Central memory CD8-positive, alpha-beta T cell (primary cell): Measurements from ENCODE around the gene CEP112.

Experiments used
- ATAC-seq: fragments of 150-1000 bp; cut with Tn5 transposase; replicated peaks from 2 replicates; pipeline ENCODE4 v1.10.0; 2022; ENCODE audit warnings: mild to moderate bottlenecking, moderate FRiP score, moderate number of reproducible peaks; ENCODE audit not compliant: poor library complexity, severe bottlenecking; ENCODE audit errors: extremely low read depth
- DNase-seq, 2 donors: peaks; one replicate each; pipeline ENCODE4 v3.0.0; 2021; ENCODE audit warnings: low spot score in 2 of 2
- H3K27ac Mint-ChIP-seq: one replicate; pipeline ENCODE4 v1.8.0; 2022; ENCODE audit warnings: low read depth, mild to moderate bottlenecking, moderate library complexity, mixed read lengths
- H3K27me3 Mint-ChIP-seq: one replicate; pipeline ENCODE4 v1.8.0; 2022; ENCODE audit warnings: mixed read lengths
- H3K36me3 Mint-ChIP-seq: one replicate; pipeline ENCODE4 v1.8.0; 2022; ENCODE audit warnings: mild to moderate bottlenecking, moderate library complexity, mixed read lengths; ENCODE audit not compliant: insufficient read depth
- H3K4me1 Mint-ChIP-seq: one replicate; pipeline ENCODE4 v1.8.0; 2022; ENCODE audit warnings: mixed read lengths
- H3K4me3 Mint-ChIP-seq: one replicate; pipeline ENCODE4 v1.8.0; 2022; ENCODE audit warnings: mild to moderate bottlenecking, moderate library complexity, mixed read lengths
- H3K9me3 Mint-ChIP-seq: one replicate; pipeline ENCODE4 v1.8.0; 2022; ENCODE audit warnings: mixed read lengths

Gene CEP112

DNA sequence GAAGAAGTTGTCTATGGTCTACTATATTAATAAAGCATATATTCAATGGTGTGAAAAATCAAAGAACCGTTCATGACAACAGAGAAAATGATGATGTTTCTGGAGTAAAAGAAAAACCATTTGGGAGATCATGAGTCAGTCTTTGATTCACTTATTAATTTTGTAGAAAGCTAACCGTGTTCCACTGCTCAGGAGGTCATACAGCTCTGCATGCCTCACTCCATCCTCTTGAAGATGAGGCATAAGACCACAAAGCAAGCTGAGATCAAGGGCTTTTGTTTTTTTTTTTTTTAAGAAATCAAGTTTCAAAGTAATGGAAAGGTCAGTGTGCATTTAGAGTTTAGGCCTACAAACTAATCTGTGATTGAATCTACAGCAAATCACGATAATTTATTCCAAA lies 206.4 kb downstream of the CEP112 start:
- Mint-ChIP-seq H3K27ac (no peak overlapping the region), H3K4me1 (no peaks in the 10 kb centered on the region), H3K9me3 (peaks cover 16% of the 10 kb centered on the region), H3K4me3 (no peak overlapping the region), H3K36me3 (no peaks in the 10 kb centered on the region), H3K27me3 (peaks cover 34% of the 10 kb centered on the region)
- DNase-seq: no peak
- no peak for ATAC-seq

DNA sequence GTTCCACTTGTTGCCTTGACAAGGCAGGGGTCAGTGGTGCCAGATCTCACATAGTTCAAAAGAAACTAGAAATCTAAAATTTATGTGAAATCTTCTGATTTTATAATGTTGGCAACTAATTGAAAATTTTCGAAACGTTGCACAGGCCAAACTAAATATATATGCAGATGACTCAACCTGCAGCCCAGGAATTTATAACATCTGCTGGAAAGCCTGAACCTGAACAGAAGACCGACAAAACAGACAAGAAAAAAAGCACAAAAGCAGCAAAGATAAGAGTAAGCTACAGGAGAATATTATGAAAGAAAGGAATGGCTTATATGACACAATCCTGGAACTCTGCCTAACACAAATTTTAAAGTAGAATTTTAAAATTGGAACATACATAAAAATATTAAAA lies 207.6 kb downstream of the CEP112 start:
- peaks cover 35% of the 10 kb centered on the region for H3K27me3 Mint-ChIP-seq
- no peak overlapping the region for H3K4me3 Mint-ChIP-seq

GRCh38 chr17:65978871-65979270 lies 213.1 kb downstream of the CEP112 start:
- peaks cover 37% of the 10 kb centered on the region for H3K27me3 Mint-ChIP-seq
- H3K9me3 Mint-ChIP-seq: no peaks in the 10 kb centered on the region
- no peaks in the 10 kb centered on the region for H3K4me1 Mint-ChIP-seq
- H3K36me3 Mint-ChIP-seq: no peaks in the 10 kb centered on the region
- no peak overlapping the region for H3K4me3 Mint-ChIP-seq
- ATAC-seq (no peak), DNase-seq (no peak)
- H3K27ac Mint-ChIP-seq: no peak overlapping the region

More for the DNA sequence above, 207.6 kb downstream of the CEP112 start:
- ATAC-seq: no peak
- no peak for DNase-seq
- Mint-ChIP-seq H3K4me1 (no peaks in the 10 kb centered on the region), H3K36me3 (no peaks in the 10 kb centered on the region), H3K27ac (no peak overlapping the region), H3K9me3 (peaks cover 16% of the 10 kb centered on the region)

GRCh38 chr17:65977041-65977440 lies 214.9 kb downstream of the CEP112 start:
- Mint-ChIP-seq H3K9me3 (no peaks in the 10 kb centered on the region), H3K27ac (no peak overlapping the region), H3K4me3 (no peak overlapping the region), H3K27me3 (peaks cover 28% of the 10 kb centered on the region), H3K4me1 (no peaks in the 10 kb centered on the region), H3K36me3 (no peaks in the 10 kb centered on the region)
- ATAC-seq: no peak
- no peak for DNase-seq

GRCh38 chr17:65975878-65976277 lies 216.1 kb downstream of the CEP112 start:
- H3K4me1 Mint-ChIP-seq: no peaks in the 10 kb centered on the region
- no peak overlapping the region for H3K27ac Mint-ChIP-seq
- peaks cover 24% of the 10 kb centered on the region for H3K27me3 Mint-ChIP-seq
- no peak overlapping the region for H3K4me3 Mint-ChIP-seq
- DNase-seq (no peak), ATAC-seq (no peak)
- no peaks in the 10 kb centered on the region for H3K36me3 Mint-ChIP-seq
- no peaks in the 10 kb centered on the region for H3K9me3 Mint-ChIP-seq

DNA sequence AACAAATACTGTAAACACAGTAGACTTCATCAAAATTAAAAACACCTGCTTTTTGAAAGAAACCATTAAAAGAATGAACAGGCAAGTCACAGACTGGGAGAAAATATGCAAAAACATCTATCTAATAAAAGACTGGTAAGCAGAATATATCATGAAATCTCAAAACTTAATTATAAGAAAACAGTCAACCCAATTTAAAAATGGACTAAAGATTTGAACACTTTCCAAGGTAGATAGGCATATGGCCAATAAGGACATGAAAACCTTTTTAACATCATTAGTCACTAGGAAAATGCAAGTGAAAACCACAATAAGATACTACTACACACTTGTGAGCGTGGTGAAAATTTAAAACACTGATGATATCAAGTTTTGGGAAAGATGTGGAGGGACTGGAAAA lies 218.7 kb downstream of the CEP112 start:
- ATAC-seq (no peak), DNase-seq (no peak)
- no peak overlapping the region for H3K27ac Mint-ChIP-seq
- H3K27me3 Mint-ChIP-seq: peaks cover 20% of the 10 kb centered on the region
- no peak overlapping the region for H3K4me3 Mint-ChIP-seq
- H3K36me3 Mint-ChIP-seq: no peaks in the 10 kb centered on the region
- H3K9me3 Mint-ChIP-seq: no peaks in the 10 kb centered on the region
- H3K4me1 Mint-ChIP-seq: no peaks in the 10 kb centered on the region

DNA sequence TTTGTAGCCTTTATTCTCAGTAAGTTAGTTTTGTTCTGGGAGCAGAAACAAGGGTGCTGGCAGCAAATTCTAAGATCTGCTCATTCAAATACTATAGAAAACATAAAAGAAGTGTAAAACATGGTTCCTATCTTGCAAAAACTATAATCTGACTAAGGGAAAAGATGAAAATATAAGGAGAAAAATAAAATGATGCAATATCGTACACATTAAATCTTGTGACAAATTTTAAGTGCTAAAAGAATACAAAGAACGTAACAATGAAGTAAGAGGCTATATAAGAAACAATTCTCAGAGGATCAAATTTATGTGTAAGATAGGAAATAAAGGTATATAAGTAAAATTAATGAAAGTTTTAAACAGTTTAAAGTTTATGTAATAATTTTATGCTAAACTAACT lies 224.6 kb downstream of the CEP112 start:
- no peaks in the 10 kb centered on the region for H3K36me3 Mint-ChIP-seq
- DNase-seq: no peak
- no peak overlapping the region for H3K27ac Mint-ChIP-seq
- H3K4me3 Mint-ChIP-seq: no peak overlapping the region
- no peak for ATAC-seq
- peaks cover 18% of the 10 kb centered on the region for H3K27me3 Mint-ChIP-seq
- no peaks in the 10 kb centered on the region for H3K4me1 Mint-ChIP-seq
- peaks cover 6% of the 10 kb centered on the region for H3K9me3 Mint-ChIP-seq

- Mint-ChIP-seq H3K4me3 (no peak overlapping the region), H3K4me1 (no peaks in the 10 kb centered on the region), H3K27me3 (peaks cover 19% of the 10 kb centered on the region), H3K9me3 (peaks cover 6% of the 10 kb centered on the region), H3K36me3 (no peaks in the 10 kb centered on the region), H3K27ac (no peak overlapping the region)
- DNase-seq (no peak), ATAC-seq (no peak)
These were observed 225.7 kb downstream of the CEP112 start for GRCh38 chr17:65966072-65966695.

- no peak overlapping the region for H3K27ac Mint-ChIP-seq
- DNase-seq: no peak
- peaks cover 6% of the 10 kb centered on the region for H3K9me3 Mint-ChIP-seq
- peaks cover 19% of the 10 kb centered on the region for H3K27me3 Mint-ChIP-seq
- H3K36me3 Mint-ChIP-seq: no peaks in the 10 kb centered on the region
- no peak for ATAC-seq
- H3K4me1 Mint-ChIP-seq: no peaks in the 10 kb centered on the region
- H3K4me3 Mint-ChIP-seq: no peak overlapping the region
These were observed 228.8 kb downstream of the CEP112 start for GRCh38 chr17:65963179-65963578.

DNA sequence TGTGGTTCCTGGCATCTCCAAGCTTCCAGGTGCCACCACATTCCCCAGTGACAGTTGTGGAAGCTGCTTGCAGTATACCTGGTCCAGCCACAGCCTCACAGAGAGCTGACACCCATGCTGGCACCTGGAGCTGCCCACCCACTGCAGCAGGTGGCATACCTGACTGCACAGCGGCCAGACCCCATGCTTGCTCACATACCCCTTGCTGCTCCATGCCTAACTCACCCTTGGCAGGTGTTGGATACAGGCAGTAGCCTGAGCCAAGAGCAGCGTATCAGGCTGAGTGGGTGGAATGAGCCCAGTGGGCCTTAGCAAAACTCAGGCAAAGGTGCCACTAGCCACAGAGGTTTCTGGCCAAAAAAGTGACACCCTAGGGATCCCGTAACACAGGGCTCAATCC lies 232.3 kb downstream of the CEP112 start:
- no peak overlapping the region for H3K4me3 Mint-ChIP-seq
- DNase-seq (no peak), ATAC-seq (no peak)
- no peak overlapping the region for H3K27ac Mint-ChIP-seq
- H3K27me3 Mint-ChIP-seq: peaks cover 8% of the 10 kb centered on the region
- H3K36me3 Mint-ChIP-seq: no peaks in the 10 kb centered on the region
- peaks cover 6% of the 10 kb centered on the region for H3K9me3 Mint-ChIP-seq
- H3K4me1 Mint-ChIP-seq: no peaks in the 10 kb centered on the region

DNA sequence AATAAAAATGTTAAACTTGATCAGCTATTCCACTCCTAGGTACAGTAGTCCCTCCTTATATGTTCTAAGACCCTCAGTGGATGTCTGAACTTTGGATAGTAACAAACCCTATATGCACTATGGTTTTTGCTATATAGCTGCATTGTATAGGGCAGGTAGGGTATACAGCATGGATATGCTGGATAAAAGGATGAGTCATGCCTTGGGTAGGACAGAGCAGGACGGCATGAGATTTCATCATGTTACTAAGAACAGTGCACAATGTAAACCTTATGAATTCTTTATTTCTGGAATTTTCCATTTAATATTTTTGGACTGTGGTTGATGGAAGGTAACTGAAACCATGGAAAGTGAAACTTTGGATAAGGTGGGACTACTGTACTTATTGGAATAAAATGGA lies 235.1 kb downstream of the CEP112 start:
- no peaks in the 10 kb centered on the region for H3K36me3 Mint-ChIP-seq
- no peak overlapping the region for H3K4me3 Mint-ChIP-seq
- H3K27ac Mint-ChIP-seq: no peak overlapping the region

GRCh38 chr17:65954148-65954449 lies 237.8 kb downstream of the CEP112 start:
- Mint-ChIP-seq H3K9me3 (no peaks in the 10 kb centered on the region), H3K27ac (no peak overlapping the region), H3K4me3 (no peak overlapping the region), H3K4me1 (no peaks in the 10 kb centered on the region), H3K27me3 (peaks cover 19% of the 10 kb centered on the region), H3K36me3 (no peaks in the 10 kb centered on the region)
- ATAC-seq (no peak), DNase-seq (no peak)

More for the DNA sequence above, 235.1 kb downstream of the CEP112 start:
- H3K4me1 Mint-ChIP-seq: no peaks in the 10 kb centered on the region
- H3K9me3 Mint-ChIP-seq: no peaks in the 10 kb centered on the region
- H3K27me3 Mint-ChIP-seq: peaks cover 19% of the 10 kb centered on the region
- ATAC-seq (no peak), DNase-seq (no peak)

DNA sequence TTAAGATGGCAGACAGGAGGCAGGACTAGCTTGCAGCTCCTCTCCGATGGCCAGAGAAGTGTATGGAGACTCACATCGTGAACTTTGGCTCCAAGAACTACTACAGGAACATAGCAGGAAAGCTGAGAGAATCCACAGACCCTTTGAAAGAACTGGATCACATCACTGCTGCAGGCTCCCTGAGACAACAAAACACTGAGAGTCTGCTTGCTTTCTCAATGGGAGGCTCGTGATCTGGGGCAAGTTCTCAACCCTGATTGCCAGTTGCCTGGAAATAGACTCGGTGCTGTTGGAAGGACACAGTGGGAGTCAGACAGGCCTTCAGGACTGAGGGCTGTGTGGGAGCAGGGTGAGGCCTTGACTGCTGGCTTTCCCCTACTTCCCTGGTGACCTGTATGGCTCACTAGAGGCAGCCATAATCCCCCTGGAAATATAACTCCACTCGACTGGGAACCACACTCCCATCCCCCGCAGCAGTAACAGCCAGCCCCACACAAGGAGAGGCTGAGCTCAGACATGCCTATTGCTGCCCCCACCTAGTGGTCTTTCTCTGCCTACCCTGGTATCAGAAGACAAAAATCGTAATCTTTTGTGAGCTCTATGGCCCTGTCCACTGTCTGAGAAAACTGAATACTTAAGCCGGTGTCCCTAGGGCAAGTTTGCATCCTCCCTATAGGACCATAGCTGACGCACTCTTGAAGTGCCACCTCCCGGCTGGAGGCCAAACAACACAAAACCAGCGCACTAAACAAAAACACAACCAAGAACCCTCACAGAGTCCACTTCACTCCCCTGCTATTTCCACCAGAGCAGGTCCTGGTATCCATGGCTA lies 238.4 kb downstream of the CEP112 start:
- Mint-ChIP-seq H3K4me1 (no peaks in the 10 kb centered on the region), H3K27me3 (peaks cover 19% of the 10 kb centered on the region), H3K27ac (no peak overlapping the region), H3K9me3 (no peaks in the 10 kb centered on the region), H3K36me3 (no peaks in the 10 kb centered on the region), H3K4me3 (no peak overlapping the region)
- DNase-seq (no peak), ATAC-seq (no peak)
